Erythroblast (primary cell): ENCODE measurements around the gene PTPRN2.

ENCODE experiments used
- GATA1 ChIP-seq: IDR thresholded peaks from 2 replicates; pipeline ENCODE4 v1.6.1; 2011; ENCODE audit warnings: low read depth, mild to moderate bottlenecking, control low read depth, low read length, moderate library complexity
- POLR2A ChIP-seq: IDR thresholded peaks from 2 replicates; pipeline ENCODE4 v1.6.1; 2011; ENCODE audit warnings: mild to moderate bottlenecking, low read length

DNA sequence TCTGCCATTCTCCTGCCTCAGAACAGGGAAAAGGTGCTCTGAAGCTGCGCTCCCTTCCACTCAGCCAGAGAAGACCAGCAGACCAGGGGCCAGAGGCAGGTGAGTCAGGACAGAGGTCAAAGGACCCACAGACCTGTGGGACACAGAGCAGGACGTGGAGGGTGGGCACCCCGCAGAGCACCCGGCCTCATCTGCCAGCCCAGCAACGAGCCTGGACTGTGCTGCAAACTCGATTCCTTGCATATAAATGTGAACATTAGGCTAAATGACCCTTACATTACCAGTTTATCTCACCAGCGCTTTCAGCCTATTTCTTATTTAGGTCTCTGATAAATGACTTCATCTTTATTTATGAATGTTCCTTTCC is 50.1 kb downstream of the PTPRN2 start:
- TF ChIP-seq POLR2A: no peak
- no peak for TF ChIP-seq GATA1
